Stimulated activated CD8-positive, alpha-beta memory T cell treated with anti-CD3 and anti-CD28 coated beads, Interleukin-7, amount 100 ng/mL, for 24 hours (primary cell): ENCODE results near the gene ZNF618.
"Not testable (repeated sequence)": the region's sequence is repeated elsewhere in the genome, so short reads cannot be mapped to it uniquely, and the experiment has no call there.

ENCODE experiments used
- DNase-seq: peaks from one replicate; pipeline ENCODE4 v3.0.0-alpha.2; 2020; ENCODE audit warnings: low read depth

ZNF618 gene

DNA sequence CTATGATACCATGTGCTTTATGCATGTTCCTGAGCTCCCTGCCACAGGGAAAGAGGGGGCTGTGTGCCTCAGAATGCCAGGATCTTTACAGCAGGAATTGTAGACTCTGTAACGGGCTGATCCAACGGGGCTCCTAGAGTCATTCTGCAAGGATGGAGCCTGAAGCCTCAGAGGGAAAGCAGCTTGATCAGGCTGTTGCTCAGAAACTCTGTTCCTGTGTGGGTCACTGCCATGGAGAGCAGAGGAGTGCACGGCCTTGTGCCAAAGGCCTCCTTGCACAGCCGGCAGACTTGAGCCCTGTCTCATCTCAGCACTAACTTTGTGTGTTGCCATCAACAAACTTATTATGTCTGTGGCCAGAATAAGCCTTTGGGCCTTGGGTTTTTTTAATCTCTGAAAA lies 150.2 kb downstream of the ZNF618 start:
- no peak for DNase-seq

- no peak for DNase-seq
Observed at GRCh38 chr9:114027159-114027862, 151.2 kb downstream of the ZNF618 start.

- DNase-seq: no peak
Observed at GRCh38 chr9:114027863-114028465, 151.9 kb downstream of the ZNF618 start.

GRCh38 chr9:114028646-114029045 lies 152.5 kb downstream of the ZNF618 start:
- no peak for DNase-seq

DNA sequence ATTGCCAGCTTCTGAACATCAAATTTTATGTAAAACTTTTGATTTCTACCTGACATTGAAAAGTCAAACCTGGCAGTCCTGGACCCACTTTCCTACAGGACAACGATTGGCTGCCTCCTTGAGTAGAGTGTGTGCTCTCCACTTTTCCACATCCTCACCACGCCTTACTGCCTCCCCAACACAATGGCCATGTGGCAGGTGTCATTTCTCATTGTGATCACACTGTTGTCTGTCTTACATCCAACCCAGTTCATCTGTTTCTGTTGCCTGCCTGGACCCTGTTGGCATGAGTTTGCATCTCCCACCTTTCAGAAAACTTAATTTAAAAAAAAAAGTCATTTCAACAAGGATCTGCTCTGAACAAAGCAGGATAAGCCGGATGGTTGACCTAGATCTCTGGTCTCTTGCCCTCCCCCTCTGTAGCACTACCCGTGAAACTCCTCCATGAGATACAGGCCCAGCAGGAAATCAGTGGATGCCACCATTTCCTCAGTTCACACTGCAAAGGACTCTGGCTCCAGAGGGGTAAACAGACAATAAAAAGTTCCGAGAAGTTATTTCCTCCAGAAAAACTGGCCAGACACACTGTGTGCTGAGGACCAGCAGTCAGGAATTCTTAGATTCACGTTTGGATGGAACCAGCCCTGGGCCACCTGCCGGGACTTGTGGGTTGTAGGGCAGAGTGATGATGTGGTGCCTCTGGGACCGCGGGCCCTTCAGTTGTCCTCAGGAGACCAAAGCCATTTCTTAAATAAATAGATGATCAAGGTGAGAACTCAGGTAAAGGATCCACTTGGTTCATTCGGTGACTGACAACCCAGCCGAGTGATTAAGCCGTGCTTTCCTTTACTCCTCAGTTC lies 153.4 kb downstream of the ZNF618 start:
- no peak for DNase-seq

DNA sequence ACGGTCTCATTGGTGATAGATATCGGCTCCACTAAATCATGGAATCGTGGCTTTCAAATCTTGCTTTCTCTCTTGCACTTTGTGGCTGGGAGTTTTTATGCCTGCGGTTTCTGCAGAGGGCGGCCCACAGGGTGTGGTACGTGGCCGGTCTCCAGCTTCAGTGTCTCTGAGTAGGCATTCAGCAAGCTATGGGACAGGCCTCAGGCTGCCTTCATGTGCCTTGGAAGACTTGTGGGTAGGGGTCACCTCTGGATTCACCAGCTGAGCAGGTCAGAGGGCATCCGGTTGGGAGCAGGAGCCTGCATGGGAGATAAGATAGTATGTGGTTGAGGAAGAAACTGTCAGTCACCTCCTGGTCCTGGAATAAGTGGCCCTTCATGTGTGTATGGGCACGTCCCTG lies 154.3 kb downstream of the ZNF618 start:
- DNase-seq: no peak

- DNase-seq: no peak
Observed at GRCh38 chr9:114031037-114031630, 155.0 kb downstream of the ZNF618 start.

GRCh38 chr9:114031948-114032840 lies 156.1 kb downstream of the ZNF618 start:
- no peak for DNase-seq

GRCh38 chr9:114033397-114034103 lies 157.4 kb downstream of the ZNF618 start:
- DNase-seq: no peak

GRCh38 chr9:114034196-114034595 lies 158.1 kb downstream of the ZNF618 start:
- no peak for DNase-seq

DNA sequence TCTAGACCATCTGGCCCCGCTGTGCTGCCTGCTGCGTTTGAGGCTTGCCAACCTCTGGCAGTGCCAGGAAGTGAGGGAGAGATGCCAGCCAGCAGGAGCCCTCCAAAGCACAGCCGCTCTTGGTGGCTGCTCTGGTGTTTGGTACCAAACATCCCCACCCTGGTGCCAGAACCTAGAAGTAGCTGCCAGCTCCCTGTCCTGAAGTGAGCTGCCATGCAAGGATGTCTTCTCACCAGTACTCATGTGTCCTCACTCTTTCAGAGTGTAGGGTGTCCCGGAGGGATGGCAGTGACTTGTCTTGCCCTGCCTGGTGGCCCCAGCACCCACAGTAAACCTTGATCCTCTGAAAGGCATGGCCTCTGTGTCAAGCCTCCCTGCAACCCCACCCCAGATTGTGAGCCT lies 158.6 kb downstream of the ZNF618 start:
- DNase-seq: no peak

- DNase-seq: no peak
Observed at GRCh38 chr9:114035221-114035844, 159.2 kb downstream of the ZNF618 start.

- DNase-seq: no peak
Observed at GRCh38 chr9:114035845-114036801, 160.0 kb downstream of the ZNF618 start.

DNA sequence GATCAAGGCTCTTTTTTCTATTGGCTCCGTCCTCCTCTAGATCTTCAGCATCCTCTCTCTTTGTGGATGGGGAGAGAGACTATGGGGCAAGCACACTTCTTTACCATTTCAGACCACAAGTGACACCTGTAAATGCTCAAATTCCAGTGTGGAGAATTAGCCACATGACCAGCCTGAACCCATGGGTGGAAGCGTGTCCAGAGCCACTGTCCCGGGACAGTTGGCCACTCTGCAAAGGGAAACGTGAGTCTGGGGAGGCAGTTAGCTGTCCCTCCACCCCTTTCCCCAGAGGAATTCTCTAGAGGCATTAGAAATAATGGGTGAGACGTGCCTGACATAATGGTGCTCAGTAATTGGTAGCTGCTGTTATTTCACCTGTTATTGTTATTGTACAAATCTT lies 161.1 kb downstream of the ZNF618 start:
- DNase-seq: no peak

- DNase-seq: no peak
Observed at GRCh38 chr9:114037961-114038723, 162.0 kb downstream of the ZNF618 start.

DNA sequence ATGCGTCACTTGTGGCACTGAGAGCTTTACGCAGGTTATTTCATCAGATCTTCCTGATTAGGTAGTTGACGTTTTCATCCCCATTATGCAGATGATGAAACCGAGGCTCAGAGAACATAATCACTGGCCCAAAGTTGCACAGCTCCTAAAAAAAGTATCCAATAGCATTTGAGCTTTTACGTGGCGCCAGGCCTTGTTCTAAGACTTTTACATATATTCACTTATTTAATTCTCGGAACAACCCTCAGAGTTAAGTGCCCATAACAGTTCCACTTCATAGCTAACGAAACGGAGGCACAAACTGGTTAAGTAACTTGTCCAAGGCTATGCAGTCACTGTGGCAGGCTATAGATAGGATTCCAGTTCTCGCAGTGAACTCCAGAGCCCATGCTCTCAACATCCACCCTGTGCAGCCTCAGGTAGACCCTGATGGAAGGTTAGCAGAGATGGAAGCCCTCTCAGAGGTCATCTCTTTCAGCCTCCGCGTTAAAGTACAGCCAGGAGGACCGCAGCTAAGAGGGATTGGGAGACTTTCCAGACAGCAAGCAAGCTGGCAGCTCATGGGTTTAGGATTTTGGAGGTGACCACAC lies 162.7 kb downstream of the ZNF618 start:
- no peak for DNase-seq

GRCh38 chr9:114039484-114039883 lies 163.4 kb downstream of the ZNF618 start:
- DNase-seq: no peak

GRCh38 chr9:114043660-114044059 lies 167.6 kb downstream of the ZNF618 start:
- DNase-seq: not testable (repeated sequence)
